Measurements from ENCODE around the gene ZNF365. TPM values are rescaled to one million over a fixed set of nuclear protein-coding genes. Genes with fewer than 3 reads are reported as not detected.

The ZNF365 gene
- total and polyA plus RNA-seq, 2 of the 8 experiments (the other 6 are each of a cell fraction or from before 2014, with no cell fraction given), result 0.41 to 0.43 TPM

- no peak overlapping the region for H3K4me2 ChIP-seq (ENCODE audit: insufficient read depth in 1 of 2, low read depth in 2 of 2, low read length in 2 of 2)
- no peaks in the 10 kb centered on the region for H3K36me3 ChIP-seq (ENCODE audit: control insufficient read depth in 2 of 4, insufficient read depth in 4 of 4, low read length in 3 of 4)
- H3K27ac ChIP-seq (ENCODE audit: low read depth, low read length), result no peak overlapping the region
- no peak overlapping the region for H2AK5ac ChIP-seq (ENCODE audit: low read depth, low read length)
- H2BK15ac ChIP-seq (ENCODE audit: low read length), result no peak overlapping the region
- no peaks in the 10 kb centered on the region for H3K79me2 ChIP-seq (ENCODE audit: control insufficient read depth in 1 of 2, insufficient read depth in 2 of 2, low read length in 2 of 2)
- no peak overlapping the region for H3K14ac ChIP-seq (ENCODE audit: insufficient read length)
- H4K5ac ChIP-seq (ENCODE audit: insufficient read length, low read depth, low read length), result no peak overlapping the region
- H4K91ac ChIP-seq (replicated peaks; ENCODE audit: insufficient read length, low read length), result no peak overlapping the region
- peaks cover 14 to 35% (median 15%) of the 10 kb centered on the region in 4 experiments; a peak in 6 of 7 replicates for H3K27me3 ChIP-seq (replicated peaks in 1 of 4; ENCODE audit: control insufficient read depth in 3 of 4, extremely low read depth in 1 of 4, insufficient read depth in 3 of 4, low read length in 3 of 4)
- H3K18ac ChIP-seq (ENCODE audit: extremely low read depth, low read length), result no peak overlapping the region
- no peaks in the 10 kb centered on the region for H3K23me2 ChIP-seq (ENCODE audit: low read depth, low read length)
- no peak overlapping the region for H3K9ac ChIP-seq (replicated peaks in 1 of 4; ENCODE audit: extremely low read depth in 1 of 4, low read depth in 3 of 4, low read length in 3 of 4)
- FAIRE-seq, result no peak
- H3K23ac ChIP-seq (ENCODE audit: insufficient read length), result no peak overlapping the region
- H4K8ac ChIP-seq (ENCODE audit: extremely low read depth, insufficient read depth, low read length), result no peak overlapping the region
- H2BK12ac ChIP-seq (ENCODE audit: low read depth, low read length), result no peak overlapping the region
- no peak overlapping the region for H3K4ac ChIP-seq (replicated peaks; ENCODE audit: insufficient read length, low read depth, low read length)
- 83% methylated on average over 1 of the region's 1 CpG; no CpG with 5 or more reads in 1 of the 2 experiments for WGBS, 2 experiments (ENCODE audit: extremely low coverage in 1 of 2, insufficient coverage in 1 of 2, insufficient read length in 1 of 2, insufficient replicate concordance in 2 of 2, low coverage in 1 of 2, low lambda C conversion rate in 2 of 2, missing lambda C conversion rate in 1 of 2)
- no peak overlapping the region for H2BK5ac ChIP-seq (ENCODE audit: low read depth, low read length)
- no peak overlapping the region for H2BK120ac ChIP-seq (replicated peaks; ENCODE audit: low read depth, low read length)
- peaks cover 0 to 2% of the 10 kb centered on the region in 2 experiments for H4K20me1 ChIP-seq (replicated peaks in 1 of 2; ENCODE audit: control insufficient read depth in 1 of 2, insufficient read depth in 2 of 2, low read length in 2 of 2)
- CTCF ChIA-PET (ENCODE audit: partially characterized antibody), result interaction anchor here (0.8 to 1.8 kb wide), 10 partner anchors 10 to 524 kb away, joined by 3 to 9 read pairs (median 3); no protein-coding TSS in a partner anchor
- no peak for DNase-seq (ENCODE audit: low read depth in 1 of 2, low spot score in 2 of 2)
- H2BK20ac ChIP-seq (ENCODE audit: low read length), result no peak overlapping the region
- H2AFZ ChIP-seq (ENCODE audit: low read length), result no peak overlapping the region
- no peak overlapping the region for H3K4me3 ChIP-seq (ENCODE audit: extremely low read depth in 1 of 4, insufficient read depth in 2 of 4, low read depth in 3 of 4, low read length in 4 of 4)
- no peaks in the 10 kb centered on the region for H3K9me3 ChIP-seq (ENCODE audit: insufficient read depth in 2 of 2, low read depth in 1 of 2, low read length in 1 of 2)
- POLR2A ChIA-PET (ENCODE audit: partially characterized antibody), result no interaction called here
- H3K79me1 ChIP-seq (ENCODE audit: low read depth, low read length), result no peaks in the 10 kb centered on the region
- H3K56ac ChIP-seq (replicated peaks; ENCODE audit: insufficient read length, low read depth, low read length), result no peak overlapping the region
- peaks cover 0 to 5% (median 1%) of the 10 kb centered on the region in 4 experiments; a peak in 2 of 7 replicates for H3K4me1 ChIP-seq (replicated peaks in 1 of 4; ENCODE audit: control insufficient read depth in 3 of 4, insufficient read depth in 4 of 4, low read length in 3 of 4)
- no peak for TF ChIP-seq TAF1 (IDR thresholded peaks at IDR 0.05; ENCODE audit: low read depth, low read length)
- no peak for TF ChIP-seq TAF7 (optimal IDR thresholded peaks at IDR 0.05; ENCODE audit: borderline replicate concordance, low read depth, low read length)
- no peak for TF ChIP-seq CHD2 (IDR thresholded peaks at IDR 0.05; ENCODE audit: low read length)
- no peak for TF ChIP-seq SP2 (IDR thresholded peaks at IDR 0.05; ENCODE audit: low read length)
- TF ChIP-seq SP1 (IDR thresholded peaks at IDR 0.05; ENCODE audit: low read depth, low read length), result no peak
- TF ChIP-seq ASH2L (IDR thresholded peaks at IDR 0.05; ENCODE audit: low read length), result no peak
- TF ChIP-seq CHD1 (IDR thresholded peaks at IDR 0.05; ENCODE audit: low read depth, low read length), result no peak
- TF ChIP-seq MAX (IDR thresholded peaks at IDR 0.05), result no peak
- no peak for TF ChIP-seq TBP (IDR thresholded peaks at IDR 0.05; ENCODE audit: low read depth, low read length)
- TF ChIP-seq CTCF (IDR thresholded peaks at IDR 0.05; ENCODE audit: control extremely low read depth in 1 of 3, insufficient read depth in 1 of 3, low read depth in 1 of 3, low read length in 3 of 3), result no peak
- no peak for TF ChIP-seq CEBPB (IDR thresholded peaks at IDR 0.05; ENCODE audit: low read depth, low read length)
- TF ChIP-seq POLR2A (IDR thresholded peaks at IDR 0.05; ENCODE audit: control extremely low read depth in 1 of 2, low read depth in 2 of 2, low read length in 2 of 2), result no peak
- no peak for TF ChIP-seq PHF8 (conservative IDR thresholded peaks at IDR 0.05; ENCODE audit: low read depth, low read length)
Measured at GRCh38 chr10:62426086-62426485, 51.9 kb downstream of the ZNF365 start.

Measured in H1 (cell line).